Skin of body (tissue), 2 donors: Measurements from ENCODE around the gene ENO1. TPM values are rescaled to one million over a fixed set of nuclear protein-coding genes. Genes with fewer than 3 reads are reported as not detected.
A peak's percentile ranks its signal among the peaks of the same experiment; 100 is the strongest.
"Not testable (repeated sequence)": the region's sequence is repeated elsewhere in the genome, so short reads cannot be mapped to it uniquely, and the experiment has no call there.

Experiments
- DNase-seq: peaks from one replicate; lab custom pipeline; 2025; lab: John Stamatoyannopoulos, UW
- total RNA-seq: library from RNA; depleted of rRNA; stranded (reverse); fragments of >200 nt; gene quantifications from one replicate; pipeline ENCODE4 v1.2.3, GENCODE V29; 2014

The ENO1 gene
- total RNA-seq, 1 donor from 2014 or later: 322 TPM

- DNase-seq: not testable (repeated sequence)
These were observed 18.3 kb upstream of the ENO1 start for GRCh38 chr1:8896775-8897174.

- no peak for DNase-seq
These were observed 13.5 kb upstream of the ENO1 start for GRCh38 chr1:8892026-8892425.

- DNase-seq: no peak
These were observed 12.9 kb upstream of the ENO1 start for GRCh38 chr1:8891401-8891800.

GRCh38 chr1:8889925-8890785 is 11.7 kb upstream of the ENO1 start:
- DNase-seq: no peak

- DNase-seq: no peak
These were observed 10.8 kb upstream of the ENO1 start for GRCh38 chr1:8889103-8889846.

GRCh38 chr1:8886589-8886988 is 8.1 kb upstream of the ENO1 start:
- DNase-seq: no peak

GRCh38 chr1:8886031-8886524 is 7.6 kb upstream of the ENO1 start:
- not testable (repeated sequence) for DNase-seq

GRCh38 chr1:8884105-8884504 is 5.6 kb upstream of the ENO1 start:
- DNase-seq: not testable (repeated sequence)

GRCh38 chr1:8883491-8883890 is 5.0 kb upstream of the ENO1 start:
- no peak for DNase-seq

- DNase-seq: peak; percentile 31
These were observed 1.6 kb upstream of the ENO1 start for GRCh38 chr1:8879922-8880676.

- no peak for DNase-seq
These were observed 1.0 kb upstream of the ENO1 start for GRCh38 chr1:8879464-8879921.

GRCh38 chr1:8878698-8879463 is 395 bp upstream of the ENO1 start:
- peak; percentile 98 for DNase-seq

GRCh38 chr1:8876087-8876486 is 2.4 kb downstream of the ENO1 start:
- no peak for DNase-seq

- no peak for DNase-seq
These were observed 3.1 kb downstream of the ENO1 start for GRCh38 chr1:8875216-8875861.

- DNase-seq: no peak
These were observed 4.0 kb downstream of the ENO1 start for GRCh38 chr1:8874230-8875201.

GRCh38 chr1:8873506-8874229 is 4.8 kb downstream of the ENO1 start:
- DNase-seq: peak; percentile 15

GRCh38 chr1:8873001-8873400 is 5.5 kb downstream of the ENO1 start:
- no peak for DNase-seq

- DNase-seq: no peak
These were observed 6.5 kb downstream of the ENO1 start for GRCh38 chr1:8871965-8872399.
